CD4-positive, CD25-positive, alpha-beta regulatory T cell (primary cell): Measurements from ENCODE around the gene HYDIN. TPM values are rescaled to one million over a fixed set of nuclear protein-coding genes. Genes with fewer than 3 reads are reported as not detected.
"Not testable (repeated sequence)": the region's sequence is repeated elsewhere in the genome, so short reads cannot be mapped to it uniquely, and the experiment has no call there.

Experiments used
- ATAC-seq, 2 donors: fragments of 150-1000 bp; cut with Tn5 transposase; one replicate each; pipeline ENCODE4 v1.10.0; 2021; ENCODE audit warnings: low read depth in 2 of 2, moderate number of reproducible peaks in 2 of 2, moderate library complexity in 1 of 2
- DNase-seq, 3 donors: peaks; one replicate each; pipeline versions ENCODE4 v3.0.0 to v3.0.0-alpha.2; 2012 to 2022; ENCODE audit warnings: mixed read lengths in 1 of 3
- H3K27ac ChIP-seq: one replicate; pipeline ENCODE4 v1.7.0; 2013; ENCODE audit warnings: mild to moderate bottlenecking, low read length; ENCODE audit not compliant: insufficient read depth, poor library complexity, severe bottlenecking
- H3K27me3 ChIP-seq: one replicate; pipeline ENCODE4 v1.7.0; 2013; ENCODE audit warnings: low read length; ENCODE audit not compliant: control insufficient read depth, insufficient read depth
- H3K36me3 ChIP-seq: one replicate; pipeline ENCODE4 v1.7.0; 2013; ENCODE audit warnings: mild to moderate bottlenecking, low read length, moderate library complexity; ENCODE audit not compliant: control insufficient read depth, insufficient read depth
- H3K4me1 ChIP-seq: 2 replicates; pipeline ENCODE4 v1.7.0; 2013; ENCODE audit warnings: mild to moderate bottlenecking, low read length; ENCODE audit not compliant: insufficient read depth, control insufficient read depth, poor library complexity, severe bottlenecking
- H3K4me3 ChIP-seq: one replicate; pipeline ENCODE4 v1.7.0; 2013; ENCODE audit warnings: low read depth, mild to moderate bottlenecking, low read length, moderate library complexity
- H3K9me3 ChIP-seq, 2 experiments: 1 replicate in 1 of 2; 2 replicates in 1 of 2; pipeline ENCODE4 v1.7.0; 2013; ENCODE audit warnings: low read length in 2 of 2, mild to moderate bottlenecking in 1 of 2, moderate library complexity in 1 of 2; ENCODE audit not compliant: control insufficient read depth in 2 of 2
- H3K27ac Mint-ChIP-seq, 3 donors: one replicate each; pipeline ENCODE4 v1.8.0; 2020 to 2022; ENCODE audit warnings: mild to moderate bottlenecking in 3 of 3, mixed read lengths in 3 of 3, moderate library complexity in 2 of 3
- H3K27me3 Mint-ChIP-seq: one replicate; pipeline ENCODE4 v1.8.0; 2022; ENCODE audit warnings: mild to moderate bottlenecking, mixed read lengths
- H3K36me3 Mint-ChIP-seq: one replicate; pipeline ENCODE4 v1.8.0; 2020; ENCODE audit warnings: mixed read lengths
- H3K4me1 Mint-ChIP-seq, 4 donors: one replicate each; pipeline ENCODE4 v1.8.0; 2020 to 2022; ENCODE audit warnings: mixed read lengths in 4 of 4, mild to moderate bottlenecking in 1 of 4
- H3K4me3 Mint-ChIP-seq, 4 donors: one replicate each; pipeline ENCODE4 v1.8.0; 2020 to 2022; ENCODE audit warnings: mild to moderate bottlenecking in 4 of 4, mixed read lengths in 4 of 4, moderate library complexity in 3 of 4
- H3K9me3 Mint-ChIP-seq, 7 donors: one replicate each; pipeline ENCODE4 v1.8.0; 2020 to 2022; ENCODE audit warnings: mixed read lengths in 7 of 7, mild to moderate bottlenecking in 3 of 7, moderate library complexity in 2 of 7
- polyA plus RNA-seq, 4 donors: library from polyadenylated mRNA; unstranded; fragments of 300-500 nt; fragmentation: Illumina TruSeq; gene quantifications; one replicate each; pipeline ENCODE4 v1.2.3, GENCODE V29; 2021
- total RNA-seq: library from RNA; stranded (reverse); gene quantifications from one replicate; pipeline ENCODE4 v1.2.3, GENCODE V29; 2022

The HYDIN gene
- total and polyA plus RNA-seq, 5 donors from 2014 or later, result not detected

GRCh38 chr16:71161007-71161406 is 69.5 kb downstream of the HYDIN start:
- H3K4me1 Mint-ChIP-seq, H3K4me3 ChIP-seq, H3K27ac Mint-ChIP-seq, H3K4me3 Mint-ChIP-seq, H3K36me3 Mint-ChIP-seq, H3K27me3 Mint-ChIP-seq, H3K9me3 ChIP-seq, H3K9me3 Mint-ChIP-seq, H3K4me1 ChIP-seq, ATAC-seq, H3K27me3 ChIP-seq, H3K27ac ChIP-seq, DNase-seq, H3K36me3 ChIP-seq: not testable (repeated sequence)

- not testable (repeated sequence) for H3K36me3 ChIP-seq, H3K4me1 Mint-ChIP-seq, H3K4me3 ChIP-seq, H3K9me3 ChIP-seq, H3K36me3 Mint-ChIP-seq, H3K27ac Mint-ChIP-seq, H3K27ac ChIP-seq, H3K27me3 Mint-ChIP-seq, H3K4me1 ChIP-seq, DNase-seq, ATAC-seq, H3K4me3 Mint-ChIP-seq, H3K9me3 Mint-ChIP-seq, H3K27me3 ChIP-seq
These were observed 73.2 kb downstream of the HYDIN start for GRCh38 chr16:71157278-71157677.

- H3K9me3 ChIP-seq, H3K4me1 ChIP-seq, H3K27ac Mint-ChIP-seq: not testable (repeated sequence)
These were observed 77.2 kb downstream of the HYDIN start for GRCh38 chr16:71153329-71153728.

GRCh38 chr16:71151654-71152053 is 78.9 kb downstream of the HYDIN start:
- H3K4me3 ChIP-seq, ATAC-seq, H3K4me1 Mint-ChIP-seq, H3K36me3 ChIP-seq, H3K36me3 Mint-ChIP-seq, H3K4me1 ChIP-seq, H3K27ac Mint-ChIP-seq, DNase-seq, H3K4me3 Mint-ChIP-seq, H3K9me3 Mint-ChIP-seq, H3K27ac ChIP-seq, H3K9me3 ChIP-seq, H3K27me3 Mint-ChIP-seq, H3K27me3 ChIP-seq: not testable (repeated sequence)

More at GRCh38 chr16:71153329-71153728, 77.2 kb downstream of the HYDIN start:
- H3K27me3 ChIP-seq, H3K9me3 Mint-ChIP-seq, H3K27me3 Mint-ChIP-seq, H3K4me3 ChIP-seq, H3K4me3 Mint-ChIP-seq, DNase-seq, H3K36me3 Mint-ChIP-seq, H3K4me1 Mint-ChIP-seq, H3K36me3 ChIP-seq, ATAC-seq, H3K27ac ChIP-seq: not testable (repeated sequence)

- not testable (repeated sequence) for H3K36me3 ChIP-seq, H3K4me1 Mint-ChIP-seq, H3K4me3 ChIP-seq, H3K9me3 Mint-ChIP-seq, H3K4me3 Mint-ChIP-seq, DNase-seq, H3K4me1 ChIP-seq, H3K36me3 Mint-ChIP-seq, ATAC-seq, H3K27ac ChIP-seq, H3K27ac Mint-ChIP-seq, H3K27me3 Mint-ChIP-seq, H3K9me3 ChIP-seq, H3K27me3 ChIP-seq
These were observed 87.3 kb downstream of the HYDIN start for GRCh38 chr16:71143246-71143645.

GRCh38 chr16:71110565-71110964 is 120.0 kb downstream of the HYDIN start:
- H3K9me3 Mint-ChIP-seq, H3K4me3 ChIP-seq, H3K27me3 ChIP-seq, H3K9me3 ChIP-seq, H3K27me3 Mint-ChIP-seq, DNase-seq, H3K4me3 Mint-ChIP-seq, H3K36me3 Mint-ChIP-seq, H3K4me1 ChIP-seq, ATAC-seq, H3K36me3 ChIP-seq, H3K4me1 Mint-ChIP-seq, H3K27ac ChIP-seq, H3K27ac Mint-ChIP-seq: not testable (repeated sequence)

GRCh38 chr16:71109656-71110208 is 120.8 kb downstream of the HYDIN start:
- H3K27ac Mint-ChIP-seq, result not testable (repeated sequence)

GRCh38 chr16:71105881-71106280 is 124.6 kb downstream of the HYDIN start:
- H3K4me1 Mint-ChIP-seq, H3K27me3 ChIP-seq, ATAC-seq, H3K9me3 Mint-ChIP-seq, H3K27ac Mint-ChIP-seq, H3K4me3 Mint-ChIP-seq, DNase-seq, H3K4me3 ChIP-seq, H3K36me3 ChIP-seq, H3K27ac ChIP-seq, H3K9me3 ChIP-seq, H3K36me3 Mint-ChIP-seq, H3K4me1 ChIP-seq, H3K27me3 Mint-ChIP-seq: not testable (repeated sequence)

More at GRCh38 chr16:71109656-71110208, 120.8 kb downstream of the HYDIN start:
- H3K9me3 Mint-ChIP-seq, H3K4me1 Mint-ChIP-seq, H3K4me1 ChIP-seq, H3K4me3 Mint-ChIP-seq, H3K4me3 ChIP-seq, DNase-seq, H3K27me3 ChIP-seq, H3K27ac ChIP-seq, H3K36me3 Mint-ChIP-seq, ATAC-seq, H3K27me3 Mint-ChIP-seq, H3K36me3 ChIP-seq, H3K9me3 ChIP-seq: not testable (repeated sequence)
